GM12864 (cell line): ENCODE results near the gene INPP4B.

Experiments used
- DNase-seq: peaks from one replicate; pipeline ENCODE4 v3.0.0-alpha.2; 2011; ENCODE audit warnings: low read depth
- H3K4me3 ChIP-seq: 2 replicates; pipeline ENCODE4 v1.5.1; 2011; ENCODE audit warnings: mild to moderate bottlenecking, low read depth, low read length, control low read depth
- TF ChIP-seq, protein P1 (sequence below): IDR thresholded peaks from 2 replicates; pipeline ENCODE4 v1.5.1; 2011; ENCODE audit warnings: low read depth, mild to moderate bottlenecking, moderate library complexity, low read length, control low read depth, inconsistent platforms; ENCODE audit errors: missing control alignments

Gene INPP4B

DNA sequence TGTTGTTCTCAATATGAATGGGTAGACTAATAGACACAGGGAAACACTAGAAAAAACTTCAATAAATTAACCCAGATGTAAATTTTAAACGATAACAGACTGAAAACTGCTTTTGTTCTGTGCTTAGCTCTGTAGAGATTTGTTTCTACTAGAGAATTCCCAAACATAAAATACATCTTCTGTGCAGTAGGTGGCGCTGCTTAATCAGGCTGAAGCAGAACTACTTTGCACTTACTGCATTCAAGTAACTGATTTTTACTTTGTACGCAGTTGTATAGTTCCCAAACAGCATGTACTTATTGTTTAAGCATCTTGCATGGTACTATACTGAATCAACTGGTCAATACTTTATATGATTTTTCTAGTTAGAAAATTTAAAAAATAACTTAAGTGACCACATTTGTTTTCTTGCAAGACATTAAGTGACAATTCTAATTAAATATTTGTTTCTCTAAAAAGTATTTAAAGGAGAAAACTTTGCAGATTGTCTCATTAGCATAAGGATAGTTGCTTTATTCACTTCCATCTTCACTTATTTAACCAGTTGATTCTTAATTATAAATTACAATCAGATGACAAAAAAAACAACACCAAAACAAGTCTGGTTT lies 719.1 kb downstream of the INPP4B start:
- peak; percentile 10 for DNase-seq
- TF ChIP-seq, protein P1, sequence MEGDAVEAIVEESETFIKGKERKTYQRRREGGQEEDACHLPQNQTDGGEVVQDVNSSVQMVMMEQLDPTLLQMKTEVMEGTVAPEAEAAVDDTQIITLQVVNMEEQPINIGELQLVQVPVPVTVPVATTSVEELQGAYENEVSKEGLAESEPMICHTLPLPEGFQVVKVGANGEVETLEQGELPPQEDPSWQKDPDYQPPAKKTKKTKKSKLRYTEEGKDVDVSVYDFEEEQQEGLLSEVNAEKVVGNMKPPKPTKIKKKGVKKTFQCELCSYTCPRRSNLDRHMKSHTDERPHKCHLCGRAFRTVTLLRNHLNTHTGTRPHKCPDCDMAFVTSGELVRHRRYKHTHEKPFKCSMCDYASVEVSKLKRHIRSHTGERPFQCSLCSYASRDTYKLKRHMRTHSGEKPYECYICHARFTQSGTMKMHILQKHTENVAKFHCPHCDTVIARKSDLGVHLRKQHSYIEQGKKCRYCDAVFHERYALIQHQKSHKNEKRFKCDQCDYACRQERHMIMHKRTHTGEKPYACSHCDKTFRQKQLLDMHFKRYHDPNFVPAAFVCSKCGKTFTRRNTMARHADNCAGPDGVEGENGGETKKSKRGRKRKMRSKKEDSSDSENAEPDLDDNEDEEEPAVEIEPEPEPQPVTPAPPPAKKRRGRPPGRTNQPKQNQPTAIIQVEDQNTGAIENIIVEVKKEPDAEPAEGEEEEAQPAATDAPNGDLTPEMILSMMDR, result peak; percentile 70
- no peak overlapping the region for H3K4me3 ChIP-seq

DNA sequence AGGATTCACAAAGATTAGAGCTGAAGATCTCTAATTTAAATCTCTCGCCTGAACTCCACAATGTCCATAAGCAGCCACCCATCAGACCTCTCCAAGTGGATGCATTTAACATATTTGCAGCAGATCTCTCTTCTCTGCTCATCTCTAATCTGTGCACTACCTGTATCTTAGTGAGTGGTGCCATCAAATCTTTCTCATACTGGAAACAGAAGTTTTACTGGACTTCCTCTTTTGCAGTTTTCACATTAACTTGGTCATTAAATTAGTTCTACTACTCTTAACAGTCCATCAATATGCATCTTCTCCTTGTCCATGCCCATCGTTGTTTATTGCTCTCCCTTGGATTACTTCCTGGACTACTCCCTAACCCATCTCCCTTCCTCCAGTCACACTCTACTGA lies 721.2 kb downstream of the INPP4B start:
- TF ChIP-seq, protein P1, result no peak
- no peak overlapping the region for H3K4me3 ChIP-seq
- DNase-seq, result no peak

DNA sequence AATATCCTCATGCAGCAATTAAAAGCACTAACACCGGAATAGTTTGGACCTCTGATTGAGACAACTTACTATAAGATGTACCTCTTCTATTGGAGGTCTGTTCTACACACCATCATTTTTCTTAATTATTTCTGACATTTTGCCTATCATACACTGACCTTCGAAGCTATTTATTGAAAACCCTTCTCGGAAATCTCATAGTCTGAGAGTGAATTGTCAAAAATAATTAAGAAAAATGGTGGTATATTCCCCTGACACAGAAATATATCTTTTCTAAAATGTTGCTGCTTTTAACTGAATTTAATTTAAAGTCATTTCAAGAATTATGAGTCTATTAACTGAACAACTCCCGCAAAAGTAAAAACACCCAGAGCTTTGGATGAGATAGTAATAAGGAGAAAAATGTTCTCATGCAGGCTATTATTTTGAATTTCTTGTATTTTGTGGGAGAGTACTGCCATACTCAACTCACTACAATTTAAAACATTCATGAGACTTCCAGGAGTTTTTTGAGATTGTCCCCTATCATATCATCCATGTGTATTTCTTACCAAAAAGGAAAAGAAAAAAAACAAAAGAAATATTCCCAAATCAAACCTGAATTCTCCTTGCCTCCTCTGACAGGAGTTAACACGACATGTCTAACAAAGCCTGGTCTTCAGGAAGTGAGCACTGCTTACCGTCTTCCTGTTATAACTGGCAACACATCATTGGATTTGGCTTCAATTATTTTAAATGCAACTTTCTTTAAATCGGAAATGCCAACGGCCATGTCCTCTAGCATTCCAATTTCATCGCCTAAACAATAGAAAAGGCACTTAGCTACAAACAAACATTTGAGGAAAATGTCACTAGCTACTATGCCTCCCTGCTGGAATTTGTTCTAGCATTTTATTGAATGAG lies 724.4 kb downstream of the INPP4B start:
- DNase-seq, result no peak
- H3K4me3 ChIP-seq, result no peak overlapping the region
- TF ChIP-seq, protein P1, result no peak

DNA sequence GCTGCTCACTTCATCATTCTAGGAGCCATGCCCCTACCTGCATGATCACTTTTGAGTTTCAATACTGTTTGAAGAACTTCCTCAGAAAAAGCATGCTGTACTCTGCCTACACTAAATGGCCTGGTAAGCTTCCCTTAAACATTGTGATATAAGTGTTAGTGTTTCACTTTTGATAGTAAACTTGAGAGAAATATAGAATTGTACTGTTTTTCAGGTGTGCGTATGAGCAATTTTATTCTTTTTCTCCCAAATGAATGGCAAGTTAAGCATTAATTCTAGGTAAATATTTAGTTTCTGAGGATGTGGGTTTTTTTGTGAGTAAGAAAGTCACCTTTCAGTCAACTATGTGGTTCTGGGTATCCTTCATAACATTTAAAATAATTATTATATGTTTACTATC lies 725.2 kb downstream of the INPP4B start:
- no peak overlapping the region for H3K4me3 ChIP-seq
- no peak for DNase-seq

DNA sequence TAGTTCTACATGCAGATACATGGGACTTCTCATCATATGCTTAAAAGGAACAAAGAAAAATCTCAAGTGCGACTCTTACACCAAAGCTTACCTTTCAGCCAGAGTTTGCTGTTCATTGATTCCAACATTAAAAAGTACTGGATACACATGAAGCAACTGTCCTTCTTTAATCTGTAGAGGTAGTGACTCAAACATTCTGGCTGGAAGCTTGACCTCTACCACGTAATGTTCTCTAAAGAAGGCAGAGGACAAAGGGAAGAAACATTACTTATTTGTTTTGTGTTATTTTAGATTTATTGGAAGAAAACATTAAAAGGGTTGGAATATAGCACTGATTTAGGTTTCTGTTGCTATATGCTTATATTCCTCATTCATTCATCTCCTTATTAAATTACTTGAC lies 733.6 kb downstream of the INPP4B start:
- no peak for DNase-seq
- no peak overlapping the region for H3K4me3 ChIP-seq
- TF ChIP-seq, protein P1, result no peak

More for the DNA sequence above, 725.2 kb downstream of the INPP4B start:
- TF ChIP-seq, protein P1, result no peak

DNA sequence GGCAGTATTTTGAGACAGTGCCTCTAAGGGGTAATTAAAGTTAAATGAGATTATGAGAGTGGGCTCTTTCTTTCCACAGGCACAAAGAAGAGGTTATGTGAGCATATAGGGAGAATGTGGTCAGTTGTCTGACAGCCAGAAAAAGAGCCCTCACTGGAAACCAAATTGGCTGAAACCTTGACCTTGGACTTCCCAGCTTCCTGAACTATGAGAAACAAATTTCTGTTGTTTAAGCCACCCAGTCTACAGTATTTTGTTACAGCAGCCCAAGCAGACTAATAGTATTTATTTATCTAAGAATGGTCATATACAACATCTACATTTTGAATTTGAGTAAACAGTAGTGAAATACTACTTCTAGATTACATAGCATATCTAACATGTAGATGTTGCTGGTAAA lies 736.0 kb downstream of the INPP4B start:
- TF ChIP-seq, protein P1, result no peak
- H3K4me3 ChIP-seq, result no peak overlapping the region
- no peak for DNase-seq

DNA sequence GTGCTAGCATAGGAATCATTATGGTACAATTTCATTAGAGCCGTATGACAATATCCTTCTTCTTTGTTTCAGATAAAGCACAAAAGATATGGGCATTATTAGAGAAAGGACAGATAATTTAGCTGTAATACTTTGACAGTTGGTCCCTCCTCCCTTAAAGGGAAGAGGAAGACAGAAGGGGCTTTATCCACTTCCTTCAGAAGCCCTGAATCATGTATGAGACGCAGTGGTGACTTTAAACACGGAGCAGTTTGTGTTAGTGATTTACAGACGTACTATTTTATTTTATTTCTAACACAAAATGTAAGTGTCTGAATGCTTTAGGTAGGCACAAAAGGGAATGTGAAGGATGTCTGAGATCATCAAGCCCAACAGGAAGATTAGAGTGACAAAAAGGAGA lies 742.1 kb downstream of the INPP4B start:
- DNase-seq, result no peak
- TF ChIP-seq, protein P1, result no peak
- H3K4me3 ChIP-seq, result no peak overlapping the region
